Raji (cell line): Measurements from ENCODE around the gene ADCY7.

ENCODE experiments used
- POLR2A ChIP-seq: IDR thresholded peaks from 2 replicates; pipeline ENCODE4 v1.6.1; 2011; ENCODE audit warnings: low read depth, low read length, control low read depth; ENCODE audit not compliant: insufficient read depth

ADCY7 gene

DNA sequence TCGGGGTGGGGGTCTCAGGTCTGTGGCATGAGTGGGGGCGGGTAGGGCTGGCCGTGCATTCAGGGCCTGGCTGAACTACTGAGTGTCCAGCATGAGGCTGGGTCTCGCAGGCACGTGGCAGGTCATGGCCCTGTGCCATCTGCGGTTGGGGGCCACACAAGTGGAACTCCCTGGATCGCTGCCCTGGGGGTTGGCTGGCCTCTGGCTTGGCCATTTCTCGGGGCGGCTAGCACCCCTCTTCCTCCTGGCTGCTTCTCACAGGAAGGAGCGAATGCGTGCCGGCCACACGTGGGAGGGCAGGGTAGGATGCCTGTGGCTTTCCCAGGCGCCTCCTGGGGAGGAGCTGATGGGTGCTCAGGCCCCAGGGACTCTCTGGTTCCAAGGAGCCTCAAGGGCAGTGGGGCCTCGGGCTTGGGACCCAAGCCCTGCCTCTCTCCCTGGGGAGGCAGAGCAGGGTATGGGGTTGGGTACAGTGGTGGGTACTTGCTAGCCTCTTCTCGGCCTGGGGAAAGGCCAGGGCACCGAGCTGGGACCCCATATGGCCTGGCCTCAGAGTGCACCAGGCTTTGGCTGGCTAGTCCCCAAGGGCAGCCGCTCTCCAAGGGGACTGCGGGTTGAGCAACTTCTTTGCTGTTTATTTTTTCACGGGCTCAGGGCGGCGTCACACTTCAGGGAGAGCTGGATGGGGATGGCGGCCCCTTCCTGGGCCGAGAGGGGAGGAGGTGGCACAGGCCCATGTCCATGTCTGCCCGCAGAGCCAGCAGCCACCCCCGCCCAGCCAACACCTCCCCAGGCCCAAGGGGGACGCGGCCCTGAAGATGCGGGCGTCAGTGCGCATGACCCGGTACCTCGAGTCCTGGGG, 37.5 kb downstream of the ADCY7 start:
- TF ChIP-seq POLR2A, result no peak

DNA sequence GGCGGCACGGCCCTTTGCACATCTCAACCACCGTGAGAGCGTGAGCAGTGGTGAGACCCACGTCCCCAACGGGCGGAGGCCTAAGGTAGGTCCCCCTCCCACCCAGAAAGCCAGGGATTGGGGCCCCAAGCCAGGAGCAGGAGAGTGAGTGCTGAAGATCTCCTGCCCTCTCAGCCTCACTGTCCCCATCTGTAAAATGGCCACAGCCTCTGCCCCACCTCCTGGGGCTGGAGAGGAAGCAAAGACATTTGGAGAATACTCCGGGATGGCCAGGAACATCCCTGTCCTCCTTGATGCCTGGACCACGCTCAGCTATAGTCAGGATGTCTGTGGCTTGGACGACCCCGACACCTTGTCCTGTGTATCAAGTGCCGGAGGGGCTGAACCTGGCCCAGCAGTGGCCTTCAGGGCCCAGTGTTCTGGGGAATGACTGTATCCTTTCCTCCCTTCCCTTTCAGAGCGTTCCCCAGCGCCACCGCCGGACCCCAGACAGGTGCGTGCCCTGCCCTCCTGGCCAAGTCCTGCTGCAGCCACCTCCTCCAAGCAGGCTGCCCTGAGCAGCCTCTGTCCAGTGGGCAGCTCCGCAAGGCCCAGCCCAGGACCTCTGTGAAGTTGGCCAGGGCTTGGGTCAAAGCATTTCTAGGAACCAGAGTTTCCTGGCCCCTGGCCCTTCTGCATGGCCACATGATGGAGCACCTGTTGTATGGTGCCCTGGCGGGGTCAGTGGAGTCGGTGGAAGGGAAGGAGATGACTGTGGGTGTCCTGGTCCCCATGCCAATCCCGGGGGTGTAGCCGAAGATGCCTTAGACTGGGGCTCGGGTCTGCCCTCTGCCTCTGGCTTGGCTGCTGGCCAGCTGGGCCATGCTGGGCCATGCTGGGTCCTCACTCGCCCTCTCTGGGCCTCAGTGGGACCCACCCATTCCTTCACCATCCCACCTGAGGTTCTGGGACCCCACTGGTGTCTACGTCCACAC, 38.4 kb downstream of the ADCY7 start:
- no peak for TF ChIP-seq POLR2A

DNA sequence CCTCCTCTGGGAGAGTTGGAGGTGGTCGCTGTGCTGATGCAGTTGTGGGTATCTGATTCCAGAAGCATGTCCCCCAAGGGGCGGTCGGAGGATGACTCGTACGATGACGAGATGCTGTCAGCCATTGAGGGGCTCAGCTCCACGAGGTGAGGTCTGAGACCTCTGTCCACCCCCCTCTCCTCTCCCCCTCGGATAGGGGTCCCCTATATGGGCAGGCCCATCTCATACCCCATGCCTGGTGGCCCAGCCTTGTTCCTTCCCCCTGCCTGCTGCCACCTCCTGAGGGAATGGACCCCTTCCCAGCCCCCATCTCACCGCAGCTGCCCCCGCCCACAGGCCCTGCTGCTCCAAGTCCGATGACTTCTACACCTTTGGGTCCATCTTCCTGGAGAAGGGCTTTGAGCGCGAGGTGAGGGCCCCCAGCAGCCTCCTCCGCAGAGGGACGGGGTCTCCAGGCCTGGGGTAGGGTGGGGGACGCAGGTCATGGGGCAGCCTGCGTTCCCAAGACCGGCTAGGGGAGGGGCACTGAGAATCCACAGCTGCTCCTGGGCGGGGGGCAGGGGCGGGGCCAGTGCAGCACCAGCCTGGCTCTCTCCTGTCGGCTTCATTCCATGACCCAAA, 39.2 kb downstream of the ADCY7 start:
- TF ChIP-seq POLR2A, result no peak

DNA sequence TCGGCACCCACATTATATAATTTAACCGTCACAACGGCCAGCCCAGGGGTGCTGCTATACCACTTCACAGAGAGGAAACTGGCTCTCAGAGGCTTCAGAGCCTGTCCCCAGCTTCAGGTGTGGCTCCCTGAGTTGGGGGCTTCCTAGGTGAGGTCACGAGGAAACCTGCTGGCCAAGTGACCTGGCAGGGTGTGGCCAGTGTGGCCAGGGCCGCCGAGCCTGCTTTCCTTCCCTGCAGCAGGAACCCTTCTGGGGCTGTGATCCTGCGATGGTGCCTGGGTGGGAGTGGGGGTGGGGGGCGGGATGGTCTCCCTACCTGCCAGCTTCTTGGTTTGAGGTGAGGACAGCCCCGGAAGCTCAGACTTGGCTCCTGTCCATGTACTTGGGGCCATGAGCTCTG, 39.9 kb downstream of the ADCY7 start:
- TF ChIP-seq POLR2A, result no peak

DNA sequence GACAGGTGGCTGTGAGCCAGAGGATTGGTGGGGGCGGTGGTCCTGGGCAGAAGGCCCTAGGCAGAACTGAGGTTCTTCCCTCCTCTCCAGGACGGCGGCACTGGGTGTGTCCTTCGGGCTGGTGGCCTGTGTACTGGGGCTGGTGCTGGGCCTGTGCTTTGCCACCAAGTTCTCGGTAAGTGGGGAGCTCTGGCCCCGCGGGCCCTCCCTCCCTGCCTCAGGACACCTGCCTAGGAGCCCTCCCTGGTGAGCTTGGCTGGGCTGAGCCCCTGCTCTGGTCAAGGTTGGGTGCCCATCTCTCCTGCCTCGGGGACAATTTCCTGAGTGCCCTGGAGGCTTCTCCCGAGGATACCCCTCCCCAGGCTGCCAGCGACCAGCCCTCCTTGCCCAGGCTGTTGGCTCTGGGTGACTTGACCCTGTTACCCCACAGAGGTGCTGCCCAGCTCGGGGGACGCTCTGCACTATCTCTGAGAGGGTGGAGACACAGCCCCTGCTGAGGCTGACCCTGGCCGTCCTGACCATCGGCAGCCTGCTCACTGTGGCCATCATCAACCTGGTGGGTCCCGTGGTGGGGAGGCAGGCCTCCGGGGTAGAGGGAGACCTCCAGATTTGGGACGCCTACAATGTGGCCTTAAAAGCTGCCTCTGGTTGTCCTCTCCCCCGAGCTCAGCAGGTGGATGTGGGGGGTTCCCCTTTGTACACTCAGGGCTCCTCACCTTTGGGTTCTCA, 42.0 kb downstream of the ADCY7 start:
- TF ChIP-seq POLR2A, result no peak

DNA sequence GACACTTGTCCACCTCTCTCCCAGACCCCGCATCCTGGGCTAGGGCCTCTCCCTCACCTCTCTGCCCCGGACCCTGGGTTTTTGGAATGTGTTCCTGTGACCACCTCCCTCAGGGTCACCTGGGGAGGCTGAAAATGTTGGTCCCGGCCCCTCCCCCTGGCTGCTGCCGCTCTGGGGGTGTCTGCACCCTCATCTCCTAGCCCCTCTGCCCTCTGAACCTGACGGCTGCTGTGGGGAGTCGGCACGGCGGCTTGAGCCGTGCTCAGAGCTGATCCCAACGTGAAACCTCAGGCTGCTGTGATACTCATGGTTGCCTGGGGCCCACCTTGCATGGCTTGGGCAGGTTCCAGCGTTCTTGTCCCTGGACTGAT, 42.8 kb downstream of the ADCY7 start:
- no peak for TF ChIP-seq POLR2A

DNA sequence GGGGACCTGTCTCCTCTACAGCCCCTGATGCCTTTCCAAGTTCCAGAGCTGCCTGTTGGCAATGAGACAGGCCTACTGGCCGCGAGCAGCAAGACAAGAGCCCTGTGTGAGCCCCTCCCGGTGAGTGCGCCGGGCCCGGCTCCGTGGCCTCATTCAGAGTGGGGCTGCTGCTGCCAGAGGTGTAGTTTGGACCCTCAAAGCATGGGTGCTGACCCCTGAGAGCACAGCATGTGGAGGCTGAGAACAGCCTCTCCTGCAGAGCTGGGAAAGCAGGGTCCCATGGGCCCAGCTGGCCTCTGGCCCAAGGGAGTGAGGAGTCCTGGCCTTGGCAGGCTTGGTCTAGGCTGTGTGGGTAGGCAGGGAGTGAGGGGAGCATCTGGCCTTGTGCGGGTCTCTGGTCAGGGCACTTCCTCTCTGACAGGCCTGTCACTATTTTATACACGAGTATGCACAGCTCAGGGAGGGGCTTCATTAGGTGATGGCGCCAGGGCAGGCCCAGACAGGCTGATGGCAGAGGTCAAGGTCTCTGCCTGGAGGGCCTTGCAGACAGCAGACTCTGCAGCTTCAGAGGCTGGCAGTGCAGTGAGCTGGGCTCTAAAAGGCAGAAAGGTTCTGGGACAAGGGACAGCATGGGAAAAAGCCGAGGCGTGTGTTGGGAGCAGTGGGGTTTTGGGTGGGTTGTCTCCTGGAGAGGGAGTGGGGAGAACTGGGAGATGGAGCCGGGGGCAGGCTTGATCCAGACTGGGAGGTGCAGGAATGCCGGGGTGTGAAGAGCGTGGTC, 43.4 kb downstream of the ADCY7 start:
- TF ChIP-seq POLR2A, result no peak

DNA sequence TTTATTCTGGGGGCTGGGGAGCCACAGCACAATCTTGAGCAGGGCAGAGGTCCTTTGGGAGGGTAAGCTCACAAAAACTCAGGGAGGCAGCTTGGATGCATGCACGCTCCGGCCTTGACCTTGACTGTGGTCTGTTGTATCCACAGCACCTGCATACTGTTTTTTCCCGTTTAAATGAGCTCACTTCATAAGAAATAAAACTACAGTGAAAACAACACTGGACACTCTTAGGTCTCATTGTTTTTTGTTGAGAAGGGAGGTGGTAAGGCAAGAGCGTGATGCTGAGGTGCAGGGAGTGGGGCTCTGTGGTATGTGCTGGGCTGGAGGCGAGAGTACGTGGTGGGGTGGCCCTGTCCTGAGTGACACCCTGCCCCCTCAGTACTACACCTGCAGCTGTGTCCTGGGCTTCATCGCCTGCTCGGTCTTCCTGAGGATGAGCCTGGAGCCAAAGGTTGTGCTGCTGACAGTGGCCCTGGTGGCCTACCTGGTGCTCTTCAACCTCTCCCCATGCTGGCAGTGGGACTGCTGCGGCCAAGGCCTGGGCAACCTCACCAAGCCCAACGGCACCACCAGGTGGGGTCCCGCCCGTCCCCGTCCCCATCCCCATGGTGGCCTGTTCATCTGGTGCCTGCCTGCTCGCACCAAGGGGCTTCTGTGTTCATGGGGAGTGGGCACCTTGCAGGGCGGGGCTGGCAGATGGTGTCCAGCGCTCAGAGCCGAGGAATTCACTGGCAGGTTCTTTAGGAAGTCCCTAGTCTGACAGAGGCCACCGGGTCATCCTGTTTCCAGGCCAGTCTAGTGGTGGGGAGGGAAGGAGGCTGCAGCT, 44.2 kb downstream of the ADCY7 start:
- TF ChIP-seq POLR2A, result no peak

DNA sequence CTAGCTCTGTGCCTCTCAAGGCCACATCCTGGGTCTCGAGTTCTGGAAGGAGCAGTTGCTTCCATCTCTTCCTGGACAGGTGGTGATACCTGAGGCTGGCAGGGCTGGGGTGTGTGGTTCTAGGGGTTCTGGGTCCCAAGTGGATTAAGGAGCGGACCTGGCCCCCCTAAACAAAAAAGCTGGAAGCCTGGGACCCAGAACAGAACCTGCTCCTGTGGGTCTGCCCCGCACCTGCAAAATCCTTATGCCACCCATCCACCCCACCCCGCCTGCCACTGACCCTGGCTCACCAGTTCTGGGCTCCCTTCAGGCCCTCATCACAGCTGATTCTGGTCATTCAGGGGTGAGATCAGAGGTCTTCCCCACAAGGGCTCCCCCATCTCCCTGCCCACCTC, 44.8 kb downstream of the ADCY7 start:
- TF ChIP-seq POLR2A, result no peak

DNA sequence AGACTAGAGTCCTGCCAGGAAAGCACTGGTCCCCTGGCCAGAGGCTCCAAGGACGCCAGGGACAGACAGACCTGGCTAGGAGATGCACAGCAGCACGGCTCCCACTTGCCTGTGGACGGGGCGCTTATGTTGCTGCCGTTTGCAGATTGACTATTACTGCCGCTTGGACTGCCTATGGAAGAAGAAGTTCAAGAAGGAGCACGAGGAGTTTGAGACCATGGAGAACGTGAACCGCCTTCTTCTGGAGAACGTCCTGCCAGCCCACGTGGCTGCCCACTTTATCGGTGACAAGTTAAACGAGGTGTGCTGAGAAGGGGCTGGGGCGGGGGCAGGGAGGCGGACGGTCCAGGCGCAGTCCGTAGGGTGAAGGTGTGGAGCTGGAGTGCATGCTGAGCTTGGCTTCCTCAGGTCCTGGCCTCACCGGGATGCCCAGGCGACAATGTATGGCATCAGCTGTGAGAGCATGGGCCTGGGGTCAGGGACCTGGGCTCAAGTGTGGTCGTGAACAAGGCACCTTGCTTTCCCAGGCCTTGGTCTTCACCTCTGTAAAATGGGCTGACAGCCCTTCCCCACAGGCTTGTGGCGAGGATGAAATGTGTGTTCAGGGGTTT, 45.6 kb downstream of the ADCY7 start:
- no peak for TF ChIP-seq POLR2A

DNA sequence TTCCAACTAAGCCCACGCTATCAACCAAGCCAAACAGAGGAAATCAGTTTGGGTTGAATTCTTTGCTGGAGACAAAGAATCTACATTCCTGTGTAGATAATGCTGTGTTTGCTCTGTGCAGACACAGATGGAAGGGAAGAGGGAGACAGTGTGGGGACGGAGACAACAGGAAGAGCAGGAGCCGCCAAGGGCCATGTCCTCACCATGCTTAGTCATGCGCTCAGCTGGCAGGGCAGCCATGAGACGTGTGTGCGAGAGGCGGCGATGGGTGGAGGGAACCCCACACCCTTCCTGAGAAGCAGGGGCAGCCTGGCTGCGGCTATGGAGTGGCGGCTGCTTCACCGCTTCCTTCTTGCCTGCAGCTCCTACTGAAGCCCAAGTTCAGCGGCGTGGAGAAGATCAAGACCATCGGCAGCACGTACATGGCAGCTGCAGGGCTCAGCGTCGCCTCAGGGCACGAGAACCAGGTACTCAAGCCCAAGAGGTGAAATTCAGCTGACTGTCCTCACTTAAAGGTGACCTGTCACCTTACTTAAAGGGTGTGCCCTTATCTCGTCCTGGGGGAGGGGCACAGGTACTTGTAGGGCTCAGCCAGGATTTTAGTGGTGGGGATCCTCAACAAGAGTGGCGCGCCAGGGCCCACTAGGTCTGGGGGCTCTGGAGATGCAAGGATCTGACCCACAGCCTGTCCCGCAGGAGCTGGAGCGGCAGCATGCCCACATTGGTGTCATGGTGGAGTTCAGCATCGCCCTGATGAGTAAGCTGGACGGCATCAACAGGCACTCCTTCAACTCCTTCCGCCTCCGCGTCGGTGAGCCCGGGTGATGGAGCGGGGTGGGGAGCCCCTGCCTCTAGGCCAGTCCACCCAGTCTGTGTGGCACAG, 47.5 kb downstream of the ADCY7 start:
- no peak for TF ChIP-seq POLR2A

DNA sequence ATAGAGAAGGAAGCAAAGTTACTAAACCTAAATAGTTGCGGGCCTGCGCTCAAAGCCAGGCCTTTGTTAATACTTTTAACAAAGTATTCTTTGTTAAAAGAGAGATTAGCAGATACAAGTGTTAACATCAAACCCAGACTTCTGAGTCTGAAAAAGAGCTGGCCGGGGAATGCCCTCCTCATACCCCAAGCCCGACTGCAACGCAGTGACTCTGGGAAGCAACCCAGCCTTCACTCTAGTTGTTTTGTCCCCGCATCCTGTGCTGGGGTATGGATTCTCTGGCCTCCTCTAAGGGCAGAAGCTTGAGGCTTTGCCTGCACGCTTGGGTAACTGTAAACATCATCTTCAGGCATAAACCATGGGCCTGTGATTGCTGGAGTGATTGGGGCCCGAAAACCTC, 48.3 kb downstream of the ADCY7 start:
- no peak for TF ChIP-seq POLR2A

DNA sequence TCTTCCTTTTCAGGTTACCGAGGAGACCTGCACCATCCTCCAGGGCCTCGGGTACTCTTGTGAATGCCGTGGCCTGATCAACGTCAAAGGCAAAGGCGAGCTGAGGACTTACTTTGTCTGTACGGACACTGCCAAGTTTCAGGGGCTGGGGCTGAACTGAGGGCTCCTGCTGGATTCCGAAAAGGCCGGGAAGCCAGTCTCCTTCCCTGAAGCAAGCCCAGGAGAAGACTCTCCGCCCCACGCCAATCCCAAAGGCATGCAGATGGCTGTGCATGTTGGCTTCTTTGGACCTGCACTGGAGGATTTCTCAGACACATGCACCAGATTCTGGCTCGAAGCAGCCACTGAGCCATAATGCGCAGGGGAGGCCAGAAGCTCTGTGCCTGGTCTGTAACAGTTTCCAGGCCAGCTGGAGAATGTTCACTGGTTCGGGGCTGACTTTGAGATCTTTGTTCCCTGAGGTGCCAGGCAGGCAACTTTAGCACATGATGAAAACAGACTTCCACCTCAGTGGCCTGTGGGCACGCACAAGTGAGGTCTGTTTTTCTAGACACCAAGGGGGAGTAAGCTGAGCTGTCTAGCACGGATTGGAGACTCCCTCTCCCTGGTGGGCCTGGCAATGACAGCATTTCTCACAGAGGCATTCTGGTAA, 49.1 kb downstream of the ADCY7 start:
- no peak for TF ChIP-seq POLR2A
